ENCODE measurements around the gene HLF. TPM values are rescaled to one million over a fixed set of nuclear protein-coding genes. Genes with fewer than 3 reads are reported as not detected.

HLF gene, protein sequence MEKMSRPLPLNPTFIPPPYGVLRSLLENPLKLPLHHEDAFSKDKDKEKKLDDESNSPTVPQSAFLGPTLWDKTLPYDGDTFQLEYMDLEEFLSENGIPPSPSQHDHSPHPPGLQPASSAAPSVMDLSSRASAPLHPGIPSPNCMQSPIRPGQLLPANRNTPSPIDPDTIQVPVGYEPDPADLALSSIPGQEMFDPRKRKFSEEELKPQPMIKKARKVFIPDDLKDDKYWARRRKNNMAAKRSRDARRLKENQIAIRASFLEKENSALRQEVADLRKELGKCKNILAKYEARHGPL
- total RNA-seq (2021; ENCODE audit: unreplicated experiment) (0.13 TPM), Bru-seq, nascent RNA (percentile 23 among the genes with signal in this experiment), BruChase-seq, experiment 1, labeled RNA remaining after a 2-hour chase (percentile 22 among the genes with signal in this experiment), BruChase-seq, experiment 2, labeled RNA remaining after a 6-hour chase (percentile 24 among the genes with signal in this experiment)
- not detected for polyA plus RNA-seq (2012; ENCODE audit: insufficient read length)
- long read RNA-seq, result 0 reads

DNA sequence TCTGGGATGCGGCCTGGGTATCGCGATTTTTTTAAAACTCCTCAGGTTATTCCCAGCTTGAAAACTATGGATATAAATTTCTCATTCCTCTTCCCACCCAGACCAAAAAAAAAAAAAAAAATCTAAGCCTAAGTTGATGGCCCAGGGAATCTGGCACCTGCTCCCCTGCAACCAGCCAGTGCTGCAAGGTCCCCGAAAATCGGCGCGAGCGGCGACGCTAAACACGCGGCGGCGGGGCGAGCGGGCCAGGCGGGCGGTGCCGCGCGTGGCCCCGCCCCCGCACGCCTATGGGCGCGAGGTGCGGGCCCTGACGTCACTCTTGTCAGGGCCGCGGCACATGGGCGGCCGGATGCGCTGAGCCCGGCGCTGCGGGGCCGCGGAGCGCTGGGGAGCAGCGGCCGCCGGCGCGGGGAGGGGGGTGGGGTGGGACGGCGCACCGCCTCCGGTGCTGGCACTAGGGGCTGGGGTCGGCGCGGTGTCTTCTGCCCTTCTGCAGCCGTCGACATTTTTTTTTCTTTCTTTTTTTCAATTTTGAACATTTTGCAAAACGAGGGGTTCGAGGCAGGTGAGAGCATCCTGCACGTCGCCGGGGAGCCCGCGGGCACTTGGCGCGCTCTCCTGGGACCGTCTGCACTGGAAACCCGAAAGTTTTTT is at the start of gene HLF:
Gene HLF (plus strand): TSS at position 316 of the 654 bp plus-strand sequence. CDS start 525 bp downstream, outside the sequence.
- Histone ChIP-seq H3K4me1 (ENCODE audit: control insufficient read depth, insufficient read depth, low read length) (peaks cover 11% of the 10 kb centered on the region), H3K9me3 (ENCODE audit: control insufficient read depth, insufficient read depth, low read depth, low read length) (no peaks in the 10 kb centered on the region), H3K4me3 (ENCODE audit: low read depth in 2 of 2, low read length in 2 of 2) (peak within 1 kb of the TSS; percentile 32 to 47), H3K27ac (ENCODE audit: low read length) (no peak within 1 kb of the TSS), H3K36me3 (ENCODE audit: control insufficient read depth, insufficient read depth, low read length) (no peaks in the 10 kb centered on the region), H3K27me3 (ENCODE audit: control insufficient read depth, insufficient read depth, low read length) (peaks cover 59% of the 10 kb centered on the region)
- no TSS peak for BruUV-seq (replicated peaks)
- intact Hi-C loops (cut with micrococcal nuclease; ENCODE audit: unreplicated experiment) (loop anchor here (1.0 kb wide), 1 partner anchor 26 kb away; no protein-coding TSS in a partner anchor), in situ Hi-C loops (cut with HindIII; ENCODE audit: low pct_unique_long_range_greater_than_20kb, low sequenced_read_pairs) (no loop called here)
- CTCF ChIA-PET, result no interaction called here
- ATAC-seq, result peak; percentile 97
- POLR2A ChIA-PET, result no interaction called here
- no peak for DNase-seq (ENCODE audit: low read depth, low spot score)
- TF ChIP-seq SIN3A (IDR thresholded peaks at IDR 0.05; ENCODE audit: borderline replicate concordance, insufficient read depth, low read depth, low read length), result no peak
- TF ChIP-seq POLR2AphosphoS5 (IDR thresholded peaks at IDR 0.05; ENCODE audit: low read depth, low read length), result no peak
- no peak for TF ChIP-seq TCF7L2 (IDR thresholded peaks at IDR 0.05; ENCODE audit: low read depth, low read length)
- TF ChIP-seq, protein P1, sequence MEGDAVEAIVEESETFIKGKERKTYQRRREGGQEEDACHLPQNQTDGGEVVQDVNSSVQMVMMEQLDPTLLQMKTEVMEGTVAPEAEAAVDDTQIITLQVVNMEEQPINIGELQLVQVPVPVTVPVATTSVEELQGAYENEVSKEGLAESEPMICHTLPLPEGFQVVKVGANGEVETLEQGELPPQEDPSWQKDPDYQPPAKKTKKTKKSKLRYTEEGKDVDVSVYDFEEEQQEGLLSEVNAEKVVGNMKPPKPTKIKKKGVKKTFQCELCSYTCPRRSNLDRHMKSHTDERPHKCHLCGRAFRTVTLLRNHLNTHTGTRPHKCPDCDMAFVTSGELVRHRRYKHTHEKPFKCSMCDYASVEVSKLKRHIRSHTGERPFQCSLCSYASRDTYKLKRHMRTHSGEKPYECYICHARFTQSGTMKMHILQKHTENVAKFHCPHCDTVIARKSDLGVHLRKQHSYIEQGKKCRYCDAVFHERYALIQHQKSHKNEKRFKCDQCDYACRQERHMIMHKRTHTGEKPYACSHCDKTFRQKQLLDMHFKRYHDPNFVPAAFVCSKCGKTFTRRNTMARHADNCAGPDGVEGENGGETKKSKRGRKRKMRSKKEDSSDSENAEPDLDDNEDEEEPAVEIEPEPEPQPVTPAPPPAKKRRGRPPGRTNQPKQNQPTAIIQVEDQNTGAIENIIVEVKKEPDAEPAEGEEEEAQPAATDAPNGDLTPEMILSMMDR (IDR thresholded peaks at IDR 0.05), result no peak
- TF ChIP-seq, protein P2, sequence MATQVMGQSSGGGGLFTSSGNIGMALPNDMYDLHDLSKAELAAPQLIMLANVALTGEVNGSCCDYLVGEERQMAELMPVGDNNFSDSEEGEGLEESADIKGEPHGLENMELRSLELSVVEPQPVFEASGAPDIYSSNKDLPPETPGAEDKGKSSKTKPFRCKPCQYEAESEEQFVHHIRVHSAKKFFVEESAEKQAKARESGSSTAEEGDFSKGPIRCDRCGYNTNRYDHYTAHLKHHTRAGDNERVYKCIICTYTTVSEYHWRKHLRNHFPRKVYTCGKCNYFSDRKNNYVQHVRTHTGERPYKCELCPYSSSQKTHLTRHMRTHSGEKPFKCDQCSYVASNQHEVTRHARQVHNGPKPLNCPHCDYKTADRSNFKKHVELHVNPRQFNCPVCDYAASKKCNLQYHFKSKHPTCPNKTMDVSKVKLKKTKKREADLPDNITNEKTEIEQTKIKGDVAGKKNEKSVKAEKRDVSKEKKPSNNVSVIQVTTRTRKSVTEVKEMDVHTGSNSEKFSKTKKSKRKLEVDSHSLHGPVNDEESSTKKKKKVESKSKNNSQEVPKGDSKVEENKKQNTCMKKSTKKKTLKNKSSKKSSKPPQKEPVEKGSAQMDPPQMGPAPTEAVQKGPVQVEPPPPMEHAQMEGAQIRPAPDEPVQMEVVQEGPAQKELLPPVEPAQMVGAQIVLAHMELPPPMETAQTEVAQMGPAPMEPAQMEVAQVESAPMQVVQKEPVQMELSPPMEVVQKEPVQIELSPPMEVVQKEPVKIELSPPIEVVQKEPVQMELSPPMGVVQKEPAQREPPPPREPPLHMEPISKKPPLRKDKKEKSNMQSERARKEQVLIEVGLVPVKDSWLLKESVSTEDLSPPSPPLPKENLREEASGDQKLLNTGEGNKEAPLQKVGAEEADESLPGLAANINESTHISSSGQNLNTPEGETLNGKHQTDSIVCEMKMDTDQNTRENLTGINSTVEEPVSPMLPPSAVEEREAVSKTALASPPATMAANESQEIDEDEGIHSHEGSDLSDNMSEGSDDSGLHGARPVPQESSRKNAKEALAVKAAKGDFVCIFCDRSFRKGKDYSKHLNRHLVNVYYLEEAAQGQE (IDR thresholded peaks at IDR 0.05; ENCODE audit: insufficient read depth in 1 of 2, low read depth in 2 of 2, low read length in 1 of 2), result no peak

DNA sequence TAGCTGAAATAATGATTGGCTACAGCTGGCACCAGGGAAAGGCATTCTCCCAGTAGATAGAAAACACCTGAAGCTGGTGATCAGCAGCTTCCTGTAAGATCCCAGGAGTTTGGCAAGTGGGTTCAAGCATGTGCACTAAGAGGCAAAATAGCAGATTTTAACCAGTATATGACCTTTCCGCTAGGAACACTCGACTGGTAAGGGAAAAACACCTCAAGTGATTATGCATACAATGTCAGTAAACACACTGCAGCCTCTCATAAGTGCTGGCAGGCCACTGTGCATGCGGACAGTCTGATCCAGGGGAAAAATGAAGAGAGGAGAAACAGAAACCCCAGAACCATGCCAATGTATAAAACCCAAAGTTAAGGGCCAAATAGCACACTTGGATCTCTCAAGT is 49.0 kb upstream of the HLF start:
- ATAC-seq, result no peak
- intact Hi-C loops (cut with micrococcal nuclease; ENCODE audit: unreplicated experiment), result no loop called here

More for the DNA sequence above, 49.0 kb upstream of the HLF start:
- no TSS peak for BruUV-seq (replicated peaks)
- CTCF ChIA-PET, result no interaction called here
- no peaks in the 10 kb centered on the region for H3K4me1 ChIP-seq (ENCODE audit: control insufficient read depth, insufficient read depth, low read length)
- H3K27ac ChIP-seq (ENCODE audit: low read length), result no peak overlapping the region
- H3K36me3 ChIP-seq (ENCODE audit: control insufficient read depth, insufficient read depth, low read length), result no peaks in the 10 kb centered on the region
- no peaks in the 10 kb centered on the region for H3K9me3 ChIP-seq (ENCODE audit: control insufficient read depth, insufficient read depth, low read depth, low read length)
- no peak overlapping the region for H3K4me3 ChIP-seq (ENCODE audit: low read depth in 2 of 2, low read length in 2 of 2)
- no peak for DNase-seq (ENCODE audit: low read depth, low spot score)
- TF ChIP-seq POLR2AphosphoS5 (IDR thresholded peaks at IDR 0.05; ENCODE audit: low read depth, low read length) (no peak), TCF7L2 (IDR thresholded peaks at IDR 0.05; ENCODE audit: low read depth, low read length) (no peak), SIN3A (IDR thresholded peaks at IDR 0.05; ENCODE audit: borderline replicate concordance, insufficient read depth, low read depth, low read length) (no peak)
- TF ChIP-seq, protein P2 (IDR thresholded peaks at IDR 0.05; ENCODE audit: insufficient read depth in 1 of 2, low read depth in 2 of 2, low read length in 1 of 2), result no peak
- TF ChIP-seq, protein P1 (IDR thresholded peaks at IDR 0.05), result no peak
- no peaks in the 10 kb centered on the region; the same call in 1 of the 2 replicates for H3K27me3 ChIP-seq (ENCODE audit: control insufficient read depth, insufficient read depth, low read length)
- POLR2A ChIA-PET, result no interaction called here
- in situ Hi-C loops (cut with HindIII; ENCODE audit: low pct_unique_long_range_greater_than_20kb, low sequenced_read_pairs), result no loop called here

All from Panc1 (cell line).